ENCODE data around the gene AASDHPPT. TPM values are rescaled to one million over a fixed set of nuclear protein-coding genes. Genes with fewer than 3 reads are reported as not detected.

The AASDHPPT gene
- total RNA-seq, 4 donors from 2014 or later: 3.4 to 25.7 (median 14.9) TPM

GRCh38 chr11:106098893-106099553, 21.6 kb downstream of the AASDHPPT start:
- Histone ChIP-seq H3K9me3 (no peaks in the 10 kb centered on the region), H3K27ac (no peak overlapping the region), H3K27me3 (no peaks in the 10 kb centered on the region), H3K4me1 (peaks cover 0 to 4% (median 0%) of the 10 kb centered on the region in 4 donors), H3K36me3 (peaks cover 0 to 20% (median 9%) of the 10 kb centered on the region in 4 donors), H3K4me3 (no peak overlapping the region)
- TF ChIP-seq, protein P1, sequence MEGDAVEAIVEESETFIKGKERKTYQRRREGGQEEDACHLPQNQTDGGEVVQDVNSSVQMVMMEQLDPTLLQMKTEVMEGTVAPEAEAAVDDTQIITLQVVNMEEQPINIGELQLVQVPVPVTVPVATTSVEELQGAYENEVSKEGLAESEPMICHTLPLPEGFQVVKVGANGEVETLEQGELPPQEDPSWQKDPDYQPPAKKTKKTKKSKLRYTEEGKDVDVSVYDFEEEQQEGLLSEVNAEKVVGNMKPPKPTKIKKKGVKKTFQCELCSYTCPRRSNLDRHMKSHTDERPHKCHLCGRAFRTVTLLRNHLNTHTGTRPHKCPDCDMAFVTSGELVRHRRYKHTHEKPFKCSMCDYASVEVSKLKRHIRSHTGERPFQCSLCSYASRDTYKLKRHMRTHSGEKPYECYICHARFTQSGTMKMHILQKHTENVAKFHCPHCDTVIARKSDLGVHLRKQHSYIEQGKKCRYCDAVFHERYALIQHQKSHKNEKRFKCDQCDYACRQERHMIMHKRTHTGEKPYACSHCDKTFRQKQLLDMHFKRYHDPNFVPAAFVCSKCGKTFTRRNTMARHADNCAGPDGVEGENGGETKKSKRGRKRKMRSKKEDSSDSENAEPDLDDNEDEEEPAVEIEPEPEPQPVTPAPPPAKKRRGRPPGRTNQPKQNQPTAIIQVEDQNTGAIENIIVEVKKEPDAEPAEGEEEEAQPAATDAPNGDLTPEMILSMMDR (IDR thresholded peaks at IDR 0.05): no peak
- no peak for TF ChIP-seq POLR2AphosphoS5 (IDR thresholded peaks at IDR 0.05)
- no peak for TF ChIP-seq POLR2A (IDR thresholded peaks at IDR 0.05)
- TF ChIP-seq EP300 (IDR thresholded peaks at IDR 0.05; ENCODE audit: low read depth): no peak
- in situ Hi-C loops (cut with MboI; ENCODE audit: low pct_ligation_motif_present in 1 of 4, low pct_unique_long_range_greater_than_20kb in 1 of 4, low sequenced_read_pairs in 3 of 4) (no loop called here), intact Hi-C loops (cut with DNase I; ENCODE audit: low total_unique reads) (no loop called here)
- no peak for DNase-seq
- WGBS, 2 donors (ENCODE audit: low coverage in 1 of 2): 54 to 69% methylated on average over 1 of the region's 1 CpG

DNA sequence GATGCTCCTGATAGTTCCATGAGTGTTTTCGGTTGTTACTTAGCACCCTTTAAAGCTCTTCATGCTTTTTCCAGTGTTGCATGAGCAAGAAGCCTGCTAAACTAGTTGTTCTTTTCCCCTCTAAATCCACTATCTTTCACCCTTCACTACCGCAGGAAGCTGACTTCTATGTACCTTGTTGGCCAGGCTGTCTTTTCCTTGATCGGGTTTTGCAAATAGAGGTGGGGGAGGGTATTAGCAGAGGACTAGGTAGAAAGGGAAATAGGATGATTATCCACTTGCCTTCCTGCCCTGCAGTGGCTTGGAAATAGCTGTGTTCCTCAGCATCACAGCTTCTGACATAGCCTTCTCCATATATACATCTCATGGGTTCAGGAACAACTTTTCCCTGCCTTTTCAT, 23.9 kb downstream of the AASDHPPT start:
- no peak overlapping the region for H3K4me3 ChIP-seq
- H3K9me3 ChIP-seq: no peaks in the 10 kb centered on the region
- no peak for DNase-seq
- no peaks in the 10 kb centered on the region for H3K27me3 ChIP-seq
- H3K36me3 ChIP-seq: peaks cover 0 to 13% (median 6%) of the 10 kb centered on the region in 4 donors
- H3K4me1 ChIP-seq: peaks cover 0 to 4% (median 0%) of the 10 kb centered on the region in 4 donors
- no peak overlapping the region for H3K27ac ChIP-seq
- TF ChIP-seq POLR2A (IDR thresholded peaks at IDR 0.05) (no peak), POLR2AphosphoS5 (IDR thresholded peaks at IDR 0.05) (no peak)
- TF ChIP-seq, protein P1 (IDR thresholded peaks at IDR 0.05): no peak
- in situ Hi-C loops (cut with MboI; ENCODE audit: low pct_ligation_motif_present in 1 of 4, low pct_unique_long_range_greater_than_20kb in 1 of 4, low sequenced_read_pairs in 3 of 4): no loop called here
- intact Hi-C loops (cut with DNase I; ENCODE audit: low total_unique reads): no loop called here
- 87% methylated on average over 3 of the region's 3 CpGs; no CpG with 5 or more reads in 1 of the 2 donors for WGBS, 2 donors (ENCODE audit: low coverage in 1 of 2)

- Histone ChIP-seq H3K27me3 (no peaks in the 10 kb centered on the region), H3K4me3 (no peak overlapping the region), H3K27ac (no peak overlapping the region), H3K9me3 (no peaks in the 10 kb centered on the region), H3K4me1 (peaks cover 0 to 4% (median 0%) of the 10 kb centered on the region in 4 donors), H3K36me3 (peaks cover 0 to 11% (median 4%) of the 10 kb centered on the region in 4 donors)
- 97 to 100% methylated on average over 1 of the region's 1 CpG for WGBS, 2 donors (ENCODE audit: low coverage in 1 of 2)
- in situ Hi-C loops (cut with MboI; ENCODE audit: low pct_ligation_motif_present in 1 of 4, low pct_unique_long_range_greater_than_20kb in 1 of 4, low sequenced_read_pairs in 3 of 4): no loop called here
- TF ChIP-seq, protein P1 (IDR thresholded peaks at IDR 0.05): no peak
- TF ChIP-seq POLR2A (IDR thresholded peaks at IDR 0.05) (no peak), POLR2AphosphoS5 (IDR thresholded peaks at IDR 0.05) (no peak), EP300 (IDR thresholded peaks at IDR 0.05; ENCODE audit: low read depth) (no peak)
- intact Hi-C loops (cut with DNase I; ENCODE audit: low total_unique reads): no loop called here
- no peak for DNase-seq
Measured at GRCh38 chr11:106101819-106102218, 24.4 kb downstream of the AASDHPPT start.

DNA sequence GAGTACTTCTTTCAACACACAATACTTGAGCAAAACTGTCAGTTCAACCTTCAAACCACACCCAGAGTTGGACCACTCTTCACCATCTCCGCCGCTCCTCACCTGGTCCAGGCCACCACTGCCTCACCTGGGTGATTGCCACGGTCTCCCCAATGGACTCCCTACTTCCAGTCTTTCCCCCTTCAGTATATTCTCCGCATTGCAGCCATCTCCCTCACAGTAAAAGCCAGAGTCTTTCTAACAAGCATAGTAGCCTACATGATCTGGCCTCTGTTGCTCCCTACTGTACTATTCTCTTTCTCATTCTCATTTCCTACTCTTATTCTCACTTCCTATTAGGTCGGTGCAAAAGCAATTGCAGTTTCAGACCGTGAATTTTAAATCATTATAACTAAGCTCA, 28.5 kb downstream of the AASDHPPT start:
- H3K27me3 ChIP-seq: no peaks in the 10 kb centered on the region
- no peak for DNase-seq
- intact Hi-C loops (cut with DNase I; ENCODE audit: low total_unique reads): no loop called here
- in situ Hi-C loops (cut with MboI; ENCODE audit: low pct_ligation_motif_present in 1 of 4, low pct_unique_long_range_greater_than_20kb in 1 of 4, low sequenced_read_pairs in 3 of 4): no loop called here
- H3K9me3 ChIP-seq: no peaks in the 10 kb centered on the region
- H3K4me3 ChIP-seq: no peak overlapping the region
- H3K27ac ChIP-seq: no peak overlapping the region
- TF ChIP-seq POLR2AphosphoS5 (IDR thresholded peaks at IDR 0.05) (no peak), EP300 (IDR thresholded peaks at IDR 0.05; ENCODE audit: low read depth) (no peak), POLR2A (IDR thresholded peaks at IDR 0.05) (no peak)
- TF ChIP-seq, protein P1 (IDR thresholded peaks at IDR 0.05): no peak
- WGBS, 2 donors (ENCODE audit: low coverage in 1 of 2): 87% methylated on average over 4 to 6 of the region's 6 CpGs
- no peaks in the 10 kb centered on the region for H3K4me1 ChIP-seq
- H3K36me3 ChIP-seq: no peaks in the 10 kb centered on the region
